ENCODE data around the gene NCKAP5.
"Not testable (repeated sequence)": the region's sequence is repeated elsewhere in the genome, so short reads cannot be mapped to it uniquely, and the experiment has no call there.

NCKAP5 gene

GRCh38 chr2:132720393-132720792, 847.9 kb downstream of the NCKAP5 start:
- TF ChIP-seq CTCF (IDR thresholded peaks at IDR 0.05; ENCODE audit: insufficient read depth, low read depth, low read length, missing control alignments) = no peak
- DNase-seq (ENCODE audit: low read depth) = no peak
- H3K4me3 ChIP-seq (ENCODE audit: low read length) = no peak overlapping the region

- TF ChIP-seq CTCF (IDR thresholded peaks at IDR 0.05; ENCODE audit: insufficient read depth, low read depth, low read length, missing control alignments) = no peak
- DNase-seq (ENCODE audit: low read depth) = no peak
- no peak overlapping the region for H3K4me3 ChIP-seq (ENCODE audit: low read length)
These were observed 848.8 kb downstream of the NCKAP5 start for GRCh38 chr2:132719480-132719879.

- H3K4me3 ChIP-seq (ENCODE audit: low read length) = no peak overlapping the region
- TF ChIP-seq CTCF (IDR thresholded peaks at IDR 0.05; ENCODE audit: insufficient read depth, low read depth, low read length, missing control alignments) = no peak
- DNase-seq (ENCODE audit: low read depth) = no peak
These were observed 851.3 kb downstream of the NCKAP5 start for GRCh38 chr2:132716954-132717353.

- no peak for DNase-seq (ENCODE audit: low read depth)
- TF ChIP-seq CTCF (IDR thresholded peaks at IDR 0.05; ENCODE audit: insufficient read depth, low read depth, low read length, missing control alignments) = no peak
- H3K4me3 ChIP-seq (ENCODE audit: low read length) = no peak overlapping the region
These were observed 852.6 kb downstream of the NCKAP5 start for GRCh38 chr2:132715386-132716351.

- no peak overlapping the region for H3K4me3 ChIP-seq (ENCODE audit: low read length)
- no peak for DNase-seq (ENCODE audit: low read depth)
- no peak for TF ChIP-seq CTCF (IDR thresholded peaks at IDR 0.05; ENCODE audit: insufficient read depth, low read depth, low read length, missing control alignments)
These were observed 864.9 kb downstream of the NCKAP5 start for GRCh38 chr2:132703396-132703795.

- peak; percentile 17 for DNase-seq (ENCODE audit: low read depth)
- H3K4me3 ChIP-seq (ENCODE audit: low read length) = no peak overlapping the region
- no peak for TF ChIP-seq CTCF (IDR thresholded peaks at IDR 0.05; ENCODE audit: insufficient read depth, low read depth, low read length, missing control alignments)
These were observed 866.5 kb downstream of the NCKAP5 start for GRCh38 chr2:132701810-132702209.

GRCh38 chr2:132699802-132700201, 868.5 kb downstream of the NCKAP5 start:
- not testable (repeated sequence) for H3K4me3 ChIP-seq (ENCODE audit: low read length); DNase-seq (ENCODE audit: low read depth)

GRCh38 chr2:132698347-132698746, 869.9 kb downstream of the NCKAP5 start:
- not testable (repeated sequence) for H3K4me3 ChIP-seq (ENCODE audit: low read length); DNase-seq (ENCODE audit: low read depth)
